ENCODE results near the gene ERG.

DNA sequence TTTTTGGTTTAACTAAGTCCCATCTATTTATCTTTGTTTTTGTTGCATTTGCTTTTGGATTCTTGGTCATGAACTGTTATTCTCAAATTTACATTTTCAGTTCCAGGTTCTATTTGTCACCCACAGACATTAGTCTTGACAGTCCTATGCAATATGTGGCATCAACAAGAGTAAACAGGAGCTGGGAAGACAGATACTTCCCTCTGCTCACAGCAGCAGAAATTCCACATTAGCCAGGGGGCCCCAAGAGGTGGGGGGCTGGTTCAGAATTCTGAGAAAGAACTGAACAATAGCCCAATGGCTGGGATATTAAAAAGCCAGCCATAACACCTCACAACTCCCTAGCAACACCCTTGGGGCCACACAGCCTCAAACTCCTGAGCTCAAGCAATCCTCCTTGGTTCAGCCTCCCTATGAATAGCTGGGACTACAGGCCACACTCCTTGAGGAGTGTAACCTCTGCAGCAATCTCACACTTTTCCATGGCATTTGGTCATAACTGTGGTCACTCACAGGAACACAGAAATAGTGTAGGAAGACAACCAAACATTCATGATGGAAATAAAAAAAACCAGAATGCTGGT is 67.8 kb downstream of the ERG start:
- TF ChIP-seq SOX15 (CRISPR knock-in tag; IDR thresholded peaks at IDR 0.05) (no peak), STAT6 (CRISPR knock-in tag; conservative IDR thresholded peaks at IDR 0.05; ENCODE audit: low read depth) (no peak), ZNF263 (CRISPR knock-in tag; IDR thresholded peaks at IDR 0.05; ENCODE audit: low read depth) (no peak), GABPB1 (CRISPR knock-in tag; IDR thresholded peaks at IDR 0.05) (no peak)
- TF ChIP-seq, protein P1, sequence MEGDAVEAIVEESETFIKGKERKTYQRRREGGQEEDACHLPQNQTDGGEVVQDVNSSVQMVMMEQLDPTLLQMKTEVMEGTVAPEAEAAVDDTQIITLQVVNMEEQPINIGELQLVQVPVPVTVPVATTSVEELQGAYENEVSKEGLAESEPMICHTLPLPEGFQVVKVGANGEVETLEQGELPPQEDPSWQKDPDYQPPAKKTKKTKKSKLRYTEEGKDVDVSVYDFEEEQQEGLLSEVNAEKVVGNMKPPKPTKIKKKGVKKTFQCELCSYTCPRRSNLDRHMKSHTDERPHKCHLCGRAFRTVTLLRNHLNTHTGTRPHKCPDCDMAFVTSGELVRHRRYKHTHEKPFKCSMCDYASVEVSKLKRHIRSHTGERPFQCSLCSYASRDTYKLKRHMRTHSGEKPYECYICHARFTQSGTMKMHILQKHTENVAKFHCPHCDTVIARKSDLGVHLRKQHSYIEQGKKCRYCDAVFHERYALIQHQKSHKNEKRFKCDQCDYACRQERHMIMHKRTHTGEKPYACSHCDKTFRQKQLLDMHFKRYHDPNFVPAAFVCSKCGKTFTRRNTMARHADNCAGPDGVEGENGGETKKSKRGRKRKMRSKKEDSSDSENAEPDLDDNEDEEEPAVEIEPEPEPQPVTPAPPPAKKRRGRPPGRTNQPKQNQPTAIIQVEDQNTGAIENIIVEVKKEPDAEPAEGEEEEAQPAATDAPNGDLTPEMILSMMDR (IDR thresholded peaks at IDR 0.05): no peak

All from WTC11 (cell line).